ENCODE results near the gene XPNPEP3.
"Not testable (repeated sequence)": the region's sequence is repeated elsewhere in the genome, so short reads cannot be mapped to it uniquely, and the experiment has no call there.

XPNPEP3 gene

GRCh38 chr22:40904101-40904500 lies 47.2 kb downstream of the XPNPEP3 start:
- no peak overlapping the region for H3K4me3 ChIP-seq (ENCODE audit: low read depth, low read length)
- peaks cover 6% of the 10 kb centered on the region for H3K36me3 ChIP-seq
- H3K27me3 ChIP-seq (ENCODE audit: insufficient read depth, low read depth, severe bottlenecking), result no peaks in the 10 kb centered on the region
- no peak overlapping the region for H3K27ac ChIP-seq
- no peak for DNase-seq
- H3K9me3 ChIP-seq (ENCODE audit: severe bottlenecking), result no peaks in the 10 kb centered on the region
- TF ChIP-seq, protein P1, sequence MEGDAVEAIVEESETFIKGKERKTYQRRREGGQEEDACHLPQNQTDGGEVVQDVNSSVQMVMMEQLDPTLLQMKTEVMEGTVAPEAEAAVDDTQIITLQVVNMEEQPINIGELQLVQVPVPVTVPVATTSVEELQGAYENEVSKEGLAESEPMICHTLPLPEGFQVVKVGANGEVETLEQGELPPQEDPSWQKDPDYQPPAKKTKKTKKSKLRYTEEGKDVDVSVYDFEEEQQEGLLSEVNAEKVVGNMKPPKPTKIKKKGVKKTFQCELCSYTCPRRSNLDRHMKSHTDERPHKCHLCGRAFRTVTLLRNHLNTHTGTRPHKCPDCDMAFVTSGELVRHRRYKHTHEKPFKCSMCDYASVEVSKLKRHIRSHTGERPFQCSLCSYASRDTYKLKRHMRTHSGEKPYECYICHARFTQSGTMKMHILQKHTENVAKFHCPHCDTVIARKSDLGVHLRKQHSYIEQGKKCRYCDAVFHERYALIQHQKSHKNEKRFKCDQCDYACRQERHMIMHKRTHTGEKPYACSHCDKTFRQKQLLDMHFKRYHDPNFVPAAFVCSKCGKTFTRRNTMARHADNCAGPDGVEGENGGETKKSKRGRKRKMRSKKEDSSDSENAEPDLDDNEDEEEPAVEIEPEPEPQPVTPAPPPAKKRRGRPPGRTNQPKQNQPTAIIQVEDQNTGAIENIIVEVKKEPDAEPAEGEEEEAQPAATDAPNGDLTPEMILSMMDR (IDR thresholded peaks at IDR 0.05; ENCODE audit: low read depth, low read length), result no peak

- no peak overlapping the region for H3K27ac ChIP-seq
- H3K9me3 ChIP-seq (ENCODE audit: severe bottlenecking), result no peaks in the 10 kb centered on the region
- H3K4me3 ChIP-seq (ENCODE audit: low read depth, low read length), result no peak overlapping the region
- H3K27me3 ChIP-seq (ENCODE audit: insufficient read depth, low read depth, severe bottlenecking), result no peaks in the 10 kb centered on the region
- H3K36me3 ChIP-seq, result peaks cover 10% of the 10 kb centered on the region
- TF ChIP-seq, protein P1 (IDR thresholded peaks at IDR 0.05; ENCODE audit: low read depth, low read length), result no peak
- DNase-seq, result no peak
Observed at GRCh38 chr22:40908895-40909294, 51.9 kb downstream of the XPNPEP3 start.

- TF ChIP-seq, protein P1 (IDR thresholded peaks at IDR 0.05; ENCODE audit: low read depth, low read length), result no peak
- Histone ChIP-seq H3K9me3 (ENCODE audit: severe bottlenecking) (no peaks in the 10 kb centered on the region), H3K27me3 (ENCODE audit: insufficient read depth, low read depth, severe bottlenecking) (no peaks in the 10 kb centered on the region), H3K4me3 (ENCODE audit: low read depth, low read length) (no peak overlapping the region), H3K36me3 (peaks cover 11% of the 10 kb centered on the region), H3K27ac (no peak overlapping the region)
- DNase-seq, result no peak
Observed at GRCh38 chr22:40911772-40912171, 54.8 kb downstream of the XPNPEP3 start.

- not testable (repeated sequence) for H3K4me3 ChIP-seq (ENCODE audit: low read depth, low read length); H3K27me3 ChIP-seq (ENCODE audit: insufficient read depth, low read depth, severe bottlenecking); H3K9me3 ChIP-seq (ENCODE audit: severe bottlenecking); DNase-seq; H3K27ac ChIP-seq
- H3K36me3 ChIP-seq, result peaks cover 11% of the 10 kb centered on the region
Observed at GRCh38 chr22:40912987-40913386, 56.0 kb downstream of the XPNPEP3 start.

DNA sequence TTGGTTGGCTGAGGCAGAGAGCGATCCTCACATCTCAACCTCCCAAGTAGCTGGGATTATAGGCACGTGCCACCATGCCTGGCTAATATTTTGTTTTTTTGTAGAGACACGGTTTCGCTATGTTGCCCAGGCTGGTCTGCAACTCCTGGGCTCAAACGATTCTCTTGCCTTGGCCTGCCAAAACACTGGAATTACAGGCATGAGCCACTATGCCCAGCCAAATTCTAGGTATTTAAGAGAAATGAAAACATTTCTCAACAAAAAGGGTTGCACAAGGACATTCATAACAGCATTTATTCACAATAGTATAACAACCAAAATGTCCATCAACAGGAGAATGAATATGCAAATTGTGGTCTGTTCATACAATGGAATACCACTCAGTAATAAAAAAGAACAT lies 62.5 kb downstream of the XPNPEP3 start:
- TF ChIP-seq, protein P1 (IDR thresholded peaks at IDR 0.05; ENCODE audit: low read depth, low read length), result no peak
- Histone ChIP-seq H3K36me3 (peaks cover 26% of the 10 kb centered on the region), H3K27ac (no peak overlapping the region)

GRCh38 chr22:40920526-40920925 lies 63.6 kb downstream of the XPNPEP3 start:
- Histone ChIP-seq H3K9me3 (ENCODE audit: severe bottlenecking) (no peaks in the 10 kb centered on the region), H3K27me3 (ENCODE audit: insufficient read depth, low read depth, severe bottlenecking) (no peaks in the 10 kb centered on the region), H3K4me3 (ENCODE audit: low read depth, low read length) (no peak overlapping the region), H3K36me3 (peaks cover 35% of the 10 kb centered on the region), H3K27ac (no peak overlapping the region)
- no peak for DNase-seq
- TF ChIP-seq, protein P1 (IDR thresholded peaks at IDR 0.05; ENCODE audit: low read depth, low read length), result no peak

More for the DNA sequence above, 62.5 kb downstream of the XPNPEP3 start:
- no peaks in the 10 kb centered on the region for H3K9me3 ChIP-seq (ENCODE audit: severe bottlenecking)
- H3K27me3 ChIP-seq (ENCODE audit: insufficient read depth, low read depth, severe bottlenecking), result no peaks in the 10 kb centered on the region
- DNase-seq, result no peak
- no peak overlapping the region for H3K4me3 ChIP-seq (ENCODE audit: low read depth, low read length)

Data from WERI-Rb-1 (cell line).